ENCODE results near the gene RILPL2.

- TF ChIP-seq CTCF (IDR thresholded peaks at IDR 0.05): no peak
- TF ChIP-seq POLR2A (IDR thresholded peaks at IDR 0.05): no peak
Measured at GRCh38 chr12:123471374-123472068, 35.0 kb upstream of the RILPL2 start.
